GM06990 (cell line): ENCODE data around the gene RIMBP2.

Experiments
- DNase-seq: peaks from one replicate; pipeline ENCODE4 v3.0.0-alpha.2; 2011; ENCODE audit not compliant: insufficient read length; ENCODE audit errors: extremely low read depth
- H3K27me3 ChIP-seq: replicated peaks from 2 replicates; pipeline ENCODE4 v1.6.0; 2011; ENCODE audit warnings: low read length; ENCODE audit not compliant: control insufficient read depth, insufficient read depth
- H3K36me3 ChIP-seq: 2 replicates; pipeline ENCODE4 v1.5.1; 2011; ENCODE audit warnings: low read length; ENCODE audit not compliant: control insufficient read depth, insufficient read depth
- H3K4me3 ChIP-seq: replicated peaks from 2 replicates; pipeline ENCODE4 v1.5.1; 2011; ENCODE audit warnings: low read depth, mild to moderate bottlenecking, control low read depth, low read length
- TF ChIP-seq, protein P1 (sequence below): IDR thresholded peaks from 2 replicates; pipeline ENCODE4 v1.5.1; 2011; ENCODE audit warnings: low read length, control low read depth, mild to moderate bottlenecking, inconsistent platforms; ENCODE audit not compliant: insufficient read depth, poor library complexity, severe bottlenecking

Gene RIMBP2

GRCh38 chr12:130371296-130371695 is 344.8 kb downstream of the RIMBP2 start:
- Histone ChIP-seq H3K27me3 (no peaks in the 10 kb centered on the region), H3K4me3 (no peak overlapping the region), H3K36me3 (no peaks in the 10 kb centered on the region)
- DNase-seq: no peak
- TF ChIP-seq, protein P1, sequence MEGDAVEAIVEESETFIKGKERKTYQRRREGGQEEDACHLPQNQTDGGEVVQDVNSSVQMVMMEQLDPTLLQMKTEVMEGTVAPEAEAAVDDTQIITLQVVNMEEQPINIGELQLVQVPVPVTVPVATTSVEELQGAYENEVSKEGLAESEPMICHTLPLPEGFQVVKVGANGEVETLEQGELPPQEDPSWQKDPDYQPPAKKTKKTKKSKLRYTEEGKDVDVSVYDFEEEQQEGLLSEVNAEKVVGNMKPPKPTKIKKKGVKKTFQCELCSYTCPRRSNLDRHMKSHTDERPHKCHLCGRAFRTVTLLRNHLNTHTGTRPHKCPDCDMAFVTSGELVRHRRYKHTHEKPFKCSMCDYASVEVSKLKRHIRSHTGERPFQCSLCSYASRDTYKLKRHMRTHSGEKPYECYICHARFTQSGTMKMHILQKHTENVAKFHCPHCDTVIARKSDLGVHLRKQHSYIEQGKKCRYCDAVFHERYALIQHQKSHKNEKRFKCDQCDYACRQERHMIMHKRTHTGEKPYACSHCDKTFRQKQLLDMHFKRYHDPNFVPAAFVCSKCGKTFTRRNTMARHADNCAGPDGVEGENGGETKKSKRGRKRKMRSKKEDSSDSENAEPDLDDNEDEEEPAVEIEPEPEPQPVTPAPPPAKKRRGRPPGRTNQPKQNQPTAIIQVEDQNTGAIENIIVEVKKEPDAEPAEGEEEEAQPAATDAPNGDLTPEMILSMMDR: no peak

DNA sequence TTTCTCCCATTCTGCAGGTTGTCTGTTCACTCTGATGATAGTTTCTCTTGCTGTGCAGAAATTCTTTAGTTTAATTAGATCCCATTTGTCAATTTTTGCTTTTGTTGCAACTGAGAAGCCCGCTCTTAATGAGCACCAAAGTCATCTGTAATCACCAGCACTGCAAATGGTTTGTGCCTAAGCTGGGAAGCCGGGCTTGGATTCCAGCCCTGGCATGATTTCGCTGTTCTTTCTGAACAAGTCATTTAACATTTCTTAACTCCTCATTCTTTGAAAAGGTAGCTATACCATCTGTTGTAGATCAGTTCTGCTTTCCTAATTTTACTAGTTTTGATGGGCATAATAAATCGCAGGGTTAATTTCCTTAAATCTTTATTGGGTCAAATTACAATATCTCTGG is 346.3 kb downstream of the RIMBP2 start:
- H3K27me3 ChIP-seq: no peaks in the 10 kb centered on the region
- no peaks in the 10 kb centered on the region for H3K36me3 ChIP-seq
- TF ChIP-seq, protein P1: no peak
- DNase-seq: no peak
- no peak overlapping the region for H3K4me3 ChIP-seq

DNA sequence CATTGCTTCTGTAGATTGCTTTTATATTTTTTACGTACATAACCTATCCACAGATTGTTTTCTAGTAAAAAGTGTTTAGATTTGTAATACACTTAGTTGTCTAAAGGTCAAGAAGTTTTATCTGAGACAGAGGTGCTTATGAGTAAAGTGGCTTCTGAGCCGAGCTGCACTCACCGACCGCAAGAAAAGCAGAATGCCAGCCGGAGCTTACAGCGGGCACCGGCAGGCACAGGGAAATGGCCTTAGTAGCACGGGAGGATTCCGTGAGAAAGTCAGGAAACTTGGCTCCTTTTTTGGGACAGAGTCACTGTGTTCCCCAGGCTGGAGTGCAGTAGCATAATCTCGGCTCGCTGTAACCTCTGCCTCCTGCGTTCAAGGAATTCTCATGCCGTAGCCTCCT is 348.6 kb downstream of the RIMBP2 start:
- H3K27me3 ChIP-seq: no peaks in the 10 kb centered on the region
- no peaks in the 10 kb centered on the region for H3K36me3 ChIP-seq
- no peak overlapping the region for H3K4me3 ChIP-seq
- DNase-seq: no peak
- TF ChIP-seq, protein P1: no peak

GRCh38 chr12:130367003-130367402 is 349.1 kb downstream of the RIMBP2 start:
- H3K27me3 ChIP-seq: no peaks in the 10 kb centered on the region
- TF ChIP-seq, protein P1: no peak
- DNase-seq: no peak
- no peaks in the 10 kb centered on the region for H3K36me3 ChIP-seq
- H3K4me3 ChIP-seq: no peak overlapping the region

GRCh38 chr12:130366159-130366558 is 349.9 kb downstream of the RIMBP2 start:
- no peak for DNase-seq
- Histone ChIP-seq H3K36me3 (no peaks in the 10 kb centered on the region), H3K27me3 (no peaks in the 10 kb centered on the region), H3K4me3 (no peak overlapping the region)
- TF ChIP-seq, protein P1: no peak

GRCh38 chr12:130364578-130364977 is 351.5 kb downstream of the RIMBP2 start:
- Histone ChIP-seq H3K36me3 (no peaks in the 10 kb centered on the region), H3K4me3 (no peak overlapping the region), H3K27me3 (no peaks in the 10 kb centered on the region)
- no peak for DNase-seq
- TF ChIP-seq, protein P1: no peak
